ENCODE data around the gene SORCS3. TPM values are rescaled to one million over a fixed set of nuclear protein-coding genes. Genes with fewer than 3 reads are reported as not detected.

The SORCS3 gene
- total RNA-seq, 1 donor from 2014 or later, result not detected

DNA sequence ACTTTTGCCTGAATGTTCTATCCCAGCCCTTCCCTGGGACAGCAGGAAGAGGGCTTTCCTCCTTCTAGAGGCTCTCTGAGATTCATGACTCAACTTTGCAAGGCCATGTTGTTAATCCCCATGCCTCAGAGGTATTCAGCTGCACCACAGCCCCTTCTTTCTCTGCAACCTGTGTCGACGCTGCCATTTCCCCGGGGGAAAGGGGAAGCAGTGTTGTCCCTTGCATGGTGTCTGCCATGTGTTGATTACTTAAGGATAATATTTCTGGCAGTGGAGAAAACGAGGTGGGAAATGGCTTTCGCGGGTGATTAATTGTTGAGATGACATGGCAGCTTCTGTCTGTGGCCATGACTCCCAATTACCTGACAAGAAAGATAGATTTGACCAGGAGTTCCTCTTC lies 133.1 kb downstream of the SORCS3 start:
- DNase-seq (ENCODE audit: low read depth), result peak; percentile 1

DNA sequence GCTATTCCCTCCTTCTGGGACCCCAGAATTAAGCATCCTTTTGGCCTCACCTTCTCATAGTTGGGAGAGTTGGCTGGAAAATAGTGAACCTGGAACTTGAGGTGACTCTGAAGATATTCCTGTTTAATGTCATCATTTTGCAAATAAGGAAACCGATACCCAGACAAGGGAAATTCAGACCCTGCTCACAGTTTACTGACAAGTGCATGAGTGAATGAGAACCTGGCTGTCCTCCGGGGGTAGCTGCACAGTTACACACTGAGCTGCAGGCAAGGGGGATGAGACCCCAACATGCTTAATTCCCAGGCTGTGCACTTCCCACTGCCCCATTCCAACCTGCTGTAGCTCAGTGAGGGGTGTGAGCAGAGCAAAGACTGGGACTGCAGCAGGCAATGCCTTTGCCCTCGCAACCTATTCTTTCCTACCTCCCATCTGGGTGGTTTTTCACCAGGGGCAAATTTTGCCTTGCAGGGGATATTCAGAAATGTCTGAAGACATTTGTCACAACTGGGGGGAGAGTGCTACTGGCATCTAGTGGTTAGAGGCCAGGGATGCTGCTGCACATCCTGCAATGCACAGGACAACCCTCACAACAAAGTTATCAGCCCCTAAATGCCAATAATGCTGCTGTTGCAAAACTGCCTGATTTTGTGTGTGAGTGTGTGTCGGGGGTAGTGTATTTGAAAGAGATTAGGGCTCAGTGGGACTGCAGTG lies 136.2 kb downstream of the SORCS3 start:
- no peak for DNase-seq (ENCODE audit: low read depth)

DNA sequence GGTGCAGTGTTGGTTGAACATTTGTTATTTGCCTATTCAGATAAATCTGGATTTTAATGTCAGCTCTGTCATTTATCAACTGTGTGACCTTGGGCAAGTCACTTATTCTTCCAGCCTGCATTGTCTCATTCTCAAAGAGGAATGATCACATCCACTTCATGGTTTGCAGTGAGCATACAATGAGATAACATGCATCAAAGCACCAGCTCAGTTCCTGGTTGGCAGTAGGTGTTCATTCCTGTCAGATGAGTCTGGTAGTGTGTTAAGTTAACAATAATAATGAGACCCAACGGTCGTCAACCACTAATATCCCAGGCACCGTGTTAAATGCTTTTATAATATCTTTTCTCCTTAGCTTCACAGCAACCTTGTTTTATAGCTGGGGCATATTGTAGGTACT lies 137.3 kb downstream of the SORCS3 start:
- no peak for DNase-seq (ENCODE audit: low read depth)

DNA sequence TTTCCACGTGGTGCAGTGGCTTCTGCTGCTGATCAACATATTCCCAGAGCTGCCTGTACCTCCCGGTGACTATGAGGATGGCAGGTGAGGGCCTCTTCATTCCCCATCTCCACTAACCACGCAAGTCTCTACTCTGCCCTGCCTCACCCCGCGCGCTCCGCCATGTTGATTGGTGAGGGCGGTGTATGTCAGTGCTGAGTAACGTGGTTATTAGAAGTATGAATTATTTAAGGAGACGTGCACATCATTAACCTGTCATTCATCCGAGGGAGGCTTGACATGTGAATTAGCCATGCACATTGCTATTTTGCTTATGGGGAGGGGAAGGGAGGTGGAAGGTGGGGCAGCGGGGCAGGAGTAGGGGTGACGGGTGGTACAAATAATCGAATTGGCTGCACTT lies 138.6 kb downstream of the SORCS3 start:
- DNase-seq (ENCODE audit: low read depth), result no peak

DNA sequence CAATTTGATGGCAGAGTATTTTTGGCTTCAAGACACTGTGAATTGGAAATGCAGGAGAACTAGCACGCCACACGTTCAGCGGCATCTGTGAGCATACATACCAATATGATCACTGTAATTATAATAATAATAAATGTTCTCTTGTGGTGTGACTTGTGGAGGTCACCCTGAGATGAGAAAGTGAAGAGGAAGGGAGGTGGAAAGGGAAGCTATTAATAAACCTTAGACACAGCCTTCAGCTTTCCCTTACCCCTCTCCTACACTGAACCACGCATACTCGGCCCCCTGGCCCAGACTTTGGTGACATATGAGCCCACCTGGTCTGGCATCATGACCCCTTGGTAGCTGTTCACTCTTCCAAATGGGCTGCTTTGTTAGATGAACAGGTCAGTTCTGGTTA lies 139.1 kb downstream of the SORCS3 start:
- DNase-seq (ENCODE audit: low read depth), result no peak

DNA sequence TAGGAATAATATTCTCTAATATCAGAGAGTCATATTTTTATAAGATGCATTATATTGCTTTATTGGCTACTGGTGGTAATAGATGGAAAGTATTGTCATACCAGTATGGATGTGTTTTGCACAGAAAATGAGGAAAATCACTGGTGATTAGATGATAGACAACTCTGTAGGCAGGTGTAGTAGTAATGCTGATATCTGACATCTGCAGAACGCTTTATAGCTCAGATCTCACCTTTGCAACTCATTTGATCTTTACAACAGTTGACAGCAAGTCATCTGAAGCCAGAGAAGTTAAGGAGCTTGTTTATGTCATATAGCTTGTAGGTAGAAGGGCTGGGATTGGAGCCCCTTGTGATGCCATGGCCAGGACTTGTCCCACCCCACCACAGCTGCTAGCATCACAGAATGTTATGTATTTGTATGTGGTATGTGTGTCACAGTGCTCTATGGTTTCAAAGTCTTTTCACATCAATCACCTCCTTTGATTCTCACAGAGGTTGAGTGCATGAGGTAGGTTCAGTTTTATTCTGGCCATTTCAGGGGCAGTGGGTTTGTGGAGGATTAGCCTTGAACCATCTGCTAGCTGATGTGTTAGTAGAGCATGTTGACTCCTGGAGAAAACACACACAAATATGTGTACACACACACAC lies 140.0 kb downstream of the SORCS3 start:
- no peak for DNase-seq (ENCODE audit: low read depth)

DNA sequence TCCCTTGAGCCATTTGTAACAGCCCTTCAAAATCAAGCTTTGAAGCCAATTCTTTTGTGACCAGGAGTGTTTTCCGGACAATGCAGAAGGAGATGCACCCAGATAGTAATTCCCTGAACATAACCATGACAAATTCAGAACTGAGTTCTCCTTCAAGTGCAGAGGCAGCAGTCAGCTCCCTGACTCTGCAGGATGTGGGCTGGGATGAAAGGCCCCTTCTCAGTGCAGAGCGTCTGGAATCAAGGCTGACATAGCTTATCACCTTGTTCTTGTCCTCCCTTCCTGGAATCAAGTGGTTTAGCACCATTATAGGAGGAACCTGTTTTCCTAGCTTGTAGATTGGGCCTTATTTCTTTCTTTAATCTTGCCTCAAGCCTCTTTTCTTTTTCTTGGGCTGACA lies 143.4 kb downstream of the SORCS3 start:
- DNase-seq (ENCODE audit: low read depth), result no peak

DNA sequence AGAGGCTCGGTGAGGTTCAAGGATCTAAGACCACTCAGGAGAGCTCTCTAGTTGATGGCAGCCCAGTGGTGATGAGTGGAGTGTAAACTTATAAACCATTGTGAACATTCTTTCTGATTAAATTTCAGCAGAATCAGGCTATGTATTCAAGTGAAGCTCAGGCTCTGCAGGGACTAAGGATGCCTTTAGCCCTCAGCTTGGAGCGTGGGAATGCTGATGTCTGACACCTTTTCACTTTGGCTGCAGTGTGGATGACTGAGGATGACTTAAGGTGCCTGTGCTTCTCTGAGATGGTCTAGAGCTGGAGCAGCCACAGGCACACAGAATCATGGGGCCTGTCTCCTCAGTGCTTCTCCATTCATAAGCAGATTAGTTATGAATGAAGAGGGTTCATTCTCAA lies 150.4 kb downstream of the SORCS3 start:
- DNase-seq (ENCODE audit: low read depth), result no peak

DNA sequence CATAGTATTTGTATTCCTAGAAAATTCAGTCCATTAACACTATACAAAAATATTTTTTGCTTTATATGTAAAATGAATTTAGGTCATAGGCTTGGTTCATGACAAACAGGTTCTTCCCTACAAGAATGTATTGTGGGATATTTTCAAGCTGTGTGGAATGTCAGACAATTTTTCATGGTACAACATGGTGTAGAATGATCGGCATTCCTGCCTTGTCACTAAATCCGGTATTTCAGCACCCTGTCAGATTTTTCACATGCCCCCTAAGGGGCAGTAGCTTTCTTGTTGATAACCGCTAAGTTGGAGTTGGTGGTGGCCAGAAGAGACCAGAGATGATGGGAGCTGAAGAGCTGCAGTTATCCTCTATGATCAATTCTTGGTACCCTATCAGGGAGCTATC lies 154.3 kb downstream of the SORCS3 start:
- DNase-seq (ENCODE audit: low read depth), result no peak

DNA sequence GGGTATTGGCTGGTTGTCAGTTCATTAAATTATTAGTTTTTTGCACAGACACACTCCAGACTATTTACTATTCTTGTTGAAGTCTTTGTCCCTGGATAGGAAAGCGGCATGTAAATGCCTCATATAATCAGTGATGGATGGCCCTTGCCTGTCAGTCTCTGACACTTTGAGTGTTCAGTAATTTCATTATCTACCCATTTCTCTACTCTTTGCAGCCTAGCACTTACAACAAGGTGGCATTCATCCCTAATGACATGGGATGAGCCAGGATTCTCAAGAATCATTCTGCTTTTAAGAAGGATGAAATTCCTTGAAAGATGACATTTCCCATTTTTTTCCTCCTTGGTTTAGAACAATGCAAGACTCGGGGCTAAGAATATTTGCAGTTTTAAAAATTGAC lies 155.7 kb downstream of the SORCS3 start:
- DNase-seq (ENCODE audit: low read depth), result no peak

DNA sequence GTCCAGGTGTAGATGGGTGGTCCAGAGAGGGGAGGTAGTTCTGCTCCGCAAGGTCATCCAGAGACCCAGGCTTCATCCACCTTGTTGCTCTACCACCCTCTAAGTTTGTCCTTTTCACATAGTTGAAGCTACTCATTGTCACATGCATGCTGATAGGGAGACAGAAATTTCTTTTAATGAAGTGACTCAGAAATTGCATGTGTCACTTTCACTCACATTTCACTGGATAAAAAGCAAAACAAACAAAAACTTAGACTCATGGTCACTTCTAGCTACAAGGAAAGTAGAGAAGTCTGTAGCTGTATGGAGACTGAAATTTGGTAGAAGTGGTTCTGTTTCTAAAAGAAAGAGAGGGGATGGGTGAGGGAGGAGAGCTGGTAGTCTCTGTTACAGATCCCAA lies 161.9 kb downstream of the SORCS3 start:
- DNase-seq (ENCODE audit: low read depth), result peak; percentile 5

DNA sequence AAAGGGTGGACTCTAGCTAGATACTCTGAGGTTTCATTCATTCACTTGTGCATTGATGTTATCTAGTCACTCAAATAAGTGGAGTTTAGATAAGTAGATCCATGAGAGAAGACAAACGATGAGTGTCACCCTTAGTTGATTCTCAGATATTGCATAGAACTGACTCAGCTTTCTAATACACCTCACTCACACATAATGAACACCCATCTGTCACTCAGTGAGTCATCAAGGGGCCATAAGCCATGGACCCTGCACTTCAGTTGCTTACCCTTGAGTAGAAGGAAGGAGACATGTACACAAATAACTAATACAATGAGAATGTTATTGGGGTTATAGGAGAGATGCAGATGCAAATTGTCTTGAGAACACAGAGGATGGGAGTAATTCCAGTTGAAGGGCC lies 163.8 kb downstream of the SORCS3 start:
- DNase-seq (ENCODE audit: low read depth), result no peak

DNA sequence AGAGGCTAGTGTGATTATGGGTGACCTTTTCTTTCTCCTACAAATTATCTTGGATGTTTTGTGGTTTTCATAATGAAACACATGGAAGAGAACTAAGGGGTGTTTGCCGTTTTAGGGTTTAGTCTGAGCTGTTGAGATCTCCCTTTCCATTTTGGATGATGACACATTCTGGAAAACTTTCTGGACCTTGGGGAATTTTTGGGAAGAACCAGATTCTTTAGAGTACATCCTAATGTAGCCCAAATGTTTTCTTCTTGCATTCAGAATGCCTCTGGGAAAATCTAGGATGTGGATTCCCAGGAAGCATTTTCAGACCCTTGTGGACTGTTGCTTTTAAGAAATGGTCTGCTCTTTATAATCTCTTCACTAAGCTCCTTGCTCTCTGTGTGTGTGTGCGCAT lies 165.7 kb downstream of the SORCS3 start:
- peak; percentile 6 for DNase-seq (ENCODE audit: low read depth)

DNA sequence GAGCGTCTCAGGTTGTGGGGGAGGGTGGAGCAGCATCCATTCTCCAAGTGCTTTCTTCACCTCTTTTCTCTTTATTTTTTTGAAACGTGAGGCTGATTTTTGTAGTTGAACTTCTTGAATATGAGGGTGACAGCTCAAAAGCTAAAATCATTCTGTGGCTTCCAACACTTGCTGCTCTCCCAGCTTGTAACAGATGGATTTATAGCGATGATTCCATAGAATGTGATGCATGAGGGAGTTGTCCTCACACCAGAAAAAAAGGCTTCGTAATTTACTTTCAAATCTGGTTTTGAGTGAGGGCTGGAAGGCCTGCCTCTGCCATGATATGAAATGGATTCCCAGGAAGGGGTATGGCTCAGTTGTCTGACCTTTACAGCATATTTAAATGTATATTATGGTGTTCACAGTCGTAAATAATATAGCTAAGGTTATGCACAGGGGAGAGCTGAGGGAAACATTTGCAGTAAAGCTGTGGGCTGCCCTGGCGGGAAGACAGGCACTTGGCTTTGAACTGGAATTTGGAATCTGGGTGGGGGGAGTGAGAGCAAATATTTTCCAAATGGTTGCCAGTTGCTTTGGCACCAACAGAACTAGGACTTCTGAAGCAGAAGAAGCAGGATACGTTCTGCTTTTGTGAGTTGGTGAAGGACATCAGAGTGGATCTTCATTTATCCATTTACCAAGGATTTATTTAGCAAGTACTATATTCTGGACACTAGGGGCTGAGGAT lies 166.7 kb downstream of the SORCS3 start:
- no peak for DNase-seq (ENCODE audit: low read depth)

DNA sequence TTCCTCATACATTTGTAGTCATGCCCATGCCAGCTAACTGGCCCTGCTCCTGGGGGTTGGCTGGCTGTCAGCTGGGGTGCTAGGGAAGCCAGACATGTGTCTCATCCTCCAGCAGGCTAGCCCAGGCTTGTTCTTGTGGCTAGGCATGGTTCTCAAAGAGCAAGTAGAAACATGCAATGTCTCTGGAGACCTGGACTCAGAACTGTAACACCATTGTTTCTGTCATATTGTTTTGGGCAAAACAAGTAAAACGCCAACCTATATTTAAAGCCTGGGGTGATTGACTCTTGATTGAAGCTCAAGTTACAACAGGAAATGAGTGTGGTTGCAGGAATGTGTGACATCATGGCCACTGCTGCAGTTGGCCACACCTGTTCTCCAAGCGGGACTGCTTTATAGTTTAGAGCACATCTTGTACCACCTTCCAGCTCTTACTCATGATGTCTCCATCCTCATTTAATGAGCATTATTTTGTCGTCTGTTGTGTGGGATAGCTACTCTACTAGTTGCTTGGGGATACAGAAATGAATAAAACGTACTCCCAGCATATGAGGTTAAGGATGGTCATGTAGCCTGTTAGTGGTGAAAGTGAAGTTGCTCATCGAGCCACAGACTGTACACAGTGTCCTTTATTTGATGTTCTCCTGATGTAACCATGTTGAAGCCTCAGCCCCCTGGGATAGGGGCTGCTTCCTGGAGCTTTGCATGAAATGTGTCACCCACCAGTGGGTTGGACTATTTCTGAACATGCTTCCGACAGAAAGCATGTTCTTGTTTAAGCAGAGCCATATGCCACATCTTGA lies 168.4 kb downstream of the SORCS3 start:
- peak; percentile 43 for DNase-seq (ENCODE audit: low read depth)

DNA sequence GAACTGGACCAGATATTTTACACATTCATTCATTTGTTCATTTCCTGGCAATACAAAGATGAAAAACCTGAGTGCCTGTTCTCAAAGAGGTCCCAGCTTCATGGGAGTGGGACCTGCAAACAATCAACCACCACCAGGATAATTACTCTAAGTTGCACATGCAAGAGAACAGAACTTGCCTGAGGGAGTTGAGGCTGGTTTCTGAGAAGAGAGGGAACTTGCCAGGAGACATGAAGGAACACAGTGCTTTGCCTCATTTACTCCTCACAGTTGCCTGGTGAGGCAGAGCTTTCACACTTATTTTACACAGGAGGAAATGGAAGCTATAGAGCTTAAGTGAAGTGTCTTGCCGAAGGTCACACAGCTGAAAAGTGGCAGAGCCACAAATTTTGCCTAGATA lies 170.1 kb downstream of the SORCS3 start:
- DNase-seq (ENCODE audit: low read depth), result no peak

DNA sequence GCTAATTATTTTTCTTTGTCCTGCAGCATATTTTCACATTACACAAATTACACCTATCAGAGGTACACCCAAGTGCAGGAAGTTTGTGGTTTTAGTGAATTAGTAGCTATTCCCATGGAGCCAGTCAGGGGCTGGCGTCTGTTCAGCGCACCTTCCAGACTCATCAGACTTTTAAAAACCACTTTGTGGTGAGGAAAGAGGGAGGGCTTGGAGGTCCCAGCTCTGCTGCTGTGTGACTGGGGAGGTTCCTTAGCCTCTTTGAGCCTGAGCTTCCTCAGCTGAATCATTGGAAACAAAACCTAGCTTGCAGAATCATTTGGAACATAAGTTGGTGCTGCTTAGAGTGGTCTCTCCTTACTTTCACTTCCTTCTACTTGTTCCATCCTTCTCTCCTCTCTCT lies 175.4 kb downstream of the SORCS3 start:
- no peak for DNase-seq (ENCODE audit: low read depth)

DNA sequence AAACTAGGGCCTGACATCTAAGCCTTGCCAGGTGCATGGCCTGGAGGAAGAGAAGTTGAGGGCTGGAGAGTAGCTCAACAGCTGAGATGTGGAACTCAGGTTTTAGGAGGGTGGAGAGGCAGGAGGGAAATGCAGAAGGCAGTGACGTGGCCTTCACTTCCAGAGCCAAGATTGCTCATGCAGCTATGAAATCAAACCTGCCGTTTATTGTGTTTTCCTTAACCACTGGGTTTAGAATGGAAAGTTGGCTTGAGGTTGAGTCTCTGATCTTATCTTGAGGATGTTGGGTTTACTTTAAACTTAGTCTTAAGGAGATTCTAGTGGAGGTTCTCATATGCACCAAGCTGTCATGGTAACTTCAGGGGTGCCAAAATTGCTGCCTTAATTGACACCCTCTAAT lies 178.6 kb downstream of the SORCS3 start:
- peak; percentile 1 for DNase-seq (ENCODE audit: low read depth)

DNA sequence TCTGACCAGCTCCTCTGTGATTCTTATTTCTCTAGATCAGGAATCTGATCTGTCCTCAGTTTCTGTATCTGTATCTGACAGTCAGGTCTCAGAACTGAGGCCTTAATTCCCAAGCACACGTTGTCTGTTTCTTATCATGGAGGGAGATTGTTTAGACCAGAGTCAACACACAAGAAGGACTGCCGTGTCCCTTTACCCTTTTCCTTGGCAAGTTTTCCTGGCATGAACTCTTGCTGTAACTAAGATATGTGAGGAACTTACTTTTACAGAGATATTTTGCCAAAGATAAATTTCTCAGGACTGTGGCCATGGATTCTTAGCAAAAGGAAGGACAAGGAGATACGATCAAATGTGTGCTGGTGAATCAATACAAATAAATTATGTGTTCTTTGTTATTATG lies 181.0 kb downstream of the SORCS3 start:
- DNase-seq (ENCODE audit: low read depth), result no peak

DNA sequence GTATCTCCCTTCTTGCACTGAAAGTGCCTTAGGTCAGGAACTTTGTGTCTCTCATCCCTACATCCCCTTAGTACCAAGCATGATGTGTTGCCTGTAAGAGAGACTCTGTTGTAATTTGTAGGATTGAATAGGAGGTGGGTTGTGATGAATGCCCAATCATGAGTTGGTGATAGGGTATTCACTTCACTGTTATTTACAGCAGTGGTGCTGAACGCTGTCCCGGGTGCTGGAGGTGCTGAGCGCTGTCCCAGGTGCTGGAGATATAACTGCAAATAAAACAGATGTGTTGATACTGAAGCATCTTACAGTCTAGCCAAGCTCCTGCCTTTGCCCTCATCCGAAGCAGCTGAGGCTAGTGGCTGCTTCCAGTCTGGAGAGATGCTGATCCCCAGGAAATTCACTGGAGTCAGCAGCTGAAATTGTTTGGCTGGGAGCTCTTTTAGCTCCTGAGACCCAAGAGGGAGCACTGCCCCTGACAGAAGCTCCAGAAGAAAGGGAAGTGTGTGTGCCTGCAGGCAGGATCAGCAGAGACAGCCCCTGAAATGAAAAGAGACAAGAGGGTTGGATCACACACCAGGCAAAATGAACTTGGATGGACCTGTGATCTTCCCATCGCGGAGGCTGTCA lies 183.4 kb downstream of the SORCS3 start:
- DNase-seq (ENCODE audit: low read depth), result peak; percentile 37

DNA sequence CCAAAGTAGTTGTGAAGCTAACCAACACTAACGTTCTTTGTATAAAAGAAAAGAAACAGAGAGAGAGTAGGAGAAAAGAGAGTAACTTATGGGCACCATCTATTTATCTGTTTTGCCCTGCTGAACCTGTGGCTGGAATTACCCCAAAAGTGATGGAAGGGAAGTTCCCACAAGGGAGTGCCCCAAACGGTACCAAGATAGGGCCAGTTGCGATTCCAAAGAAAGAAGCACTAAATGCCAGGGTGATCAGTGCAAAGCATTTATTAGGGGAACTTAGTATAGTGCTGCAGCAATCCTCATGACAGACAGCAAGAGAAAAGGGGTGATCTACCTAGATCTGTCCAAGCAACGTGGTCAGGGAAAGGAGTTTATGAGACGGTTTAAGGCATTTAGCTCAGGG lies 190.2 kb downstream of the SORCS3 start:
- no peak for DNase-seq (ENCODE audit: low read depth)

All from myocyte (in vitro differentiated cells).